ENCODE measurements around the gene CPT1A. TPM values are rescaled to one million over a fixed set of nuclear protein-coding genes. Genes with fewer than 3 reads are reported as not detected.

CPT1A gene
- total RNA-seq, 4 donors from 2014 or later: 80.6 to 372 (median 118) TPM

DNA sequence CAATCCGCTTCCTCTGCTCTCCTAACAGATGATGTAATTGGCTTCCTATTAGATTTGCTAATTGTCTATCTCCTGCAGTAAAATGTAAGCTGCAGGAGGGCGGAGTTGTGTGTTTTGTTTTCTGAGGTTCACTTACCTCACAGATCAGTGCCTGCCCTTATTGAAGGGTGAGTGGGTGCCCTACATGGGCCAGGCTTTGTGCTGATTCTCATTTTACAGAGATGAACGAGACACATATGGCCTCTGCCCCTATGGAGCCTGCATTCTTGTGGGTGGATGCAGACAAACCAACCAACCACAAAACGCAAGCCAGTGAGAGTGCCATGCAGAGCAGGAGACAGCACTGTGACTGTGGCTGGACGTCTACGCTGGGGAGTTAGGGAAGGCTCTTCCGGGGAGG lies 100.3 kb downstream of the CPT1A start:
- Histone ChIP-seq H3K4me1 (no peaks in the 10 kb centered on the region), H3K36me3 (no peaks in the 10 kb centered on the region), H3K27me3 (no peaks in the 10 kb centered on the region), H3K9me3 (no peaks in the 10 kb centered on the region), H3K4me3 (no peak overlapping the region), H3K27ac (no peak overlapping the region)
- DNase-seq: no peak
- TF ChIP-seq POLR2A (IDR thresholded peaks at IDR 0.05): no peak

- Histone ChIP-seq H3K9me3 (no peaks in the 10 kb centered on the region), H3K27ac (no peak overlapping the region), H3K36me3 (no peaks in the 10 kb centered on the region), H3K4me3 (no peak overlapping the region), H3K27me3 (no peaks in the 10 kb centered on the region), H3K4me1 (no peaks in the 10 kb centered on the region)
- no peak for DNase-seq
- no peak for TF ChIP-seq CTCF (IDR thresholded peaks at IDR 0.05)
- TF ChIP-seq POLR2A (IDR thresholded peaks at IDR 0.05): no peak
Observed at GRCh38 chr11:68735646-68736045, 106.1 kb downstream of the CPT1A start.

DNA sequence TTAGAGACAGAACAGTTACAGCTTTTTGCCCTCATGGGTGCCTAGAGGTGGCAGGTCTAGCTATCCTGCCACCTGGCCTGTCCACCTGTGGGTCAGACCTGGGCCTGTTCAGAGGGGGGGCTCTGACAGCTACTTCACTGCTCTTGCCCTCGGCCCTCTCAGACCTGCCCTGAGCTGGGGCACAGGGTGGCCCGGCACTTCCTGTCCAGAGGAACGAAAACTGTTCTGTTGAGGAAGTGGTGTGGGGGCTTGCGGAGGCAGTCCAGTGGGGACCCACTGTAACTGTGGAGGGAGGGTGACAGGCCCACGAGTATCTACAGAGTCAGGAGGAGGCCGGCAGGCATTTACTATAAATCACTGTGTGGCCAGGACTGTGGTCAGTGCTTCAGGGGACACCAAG lies 106.6 kb downstream of the CPT1A start:
- H3K27ac ChIP-seq: no peak overlapping the region
- H3K9me3 ChIP-seq: no peaks in the 10 kb centered on the region
- H3K4me3 ChIP-seq: no peak overlapping the region
- DNase-seq: no peak
- no peaks in the 10 kb centered on the region for H3K36me3 ChIP-seq
- TF ChIP-seq POLR2A (IDR thresholded peaks at IDR 0.05) (no peak), CTCF (IDR thresholded peaks at IDR 0.05) (no peak)
- no peaks in the 10 kb centered on the region for H3K27me3 ChIP-seq
- H3K4me1 ChIP-seq: no peaks in the 10 kb centered on the region

DNA sequence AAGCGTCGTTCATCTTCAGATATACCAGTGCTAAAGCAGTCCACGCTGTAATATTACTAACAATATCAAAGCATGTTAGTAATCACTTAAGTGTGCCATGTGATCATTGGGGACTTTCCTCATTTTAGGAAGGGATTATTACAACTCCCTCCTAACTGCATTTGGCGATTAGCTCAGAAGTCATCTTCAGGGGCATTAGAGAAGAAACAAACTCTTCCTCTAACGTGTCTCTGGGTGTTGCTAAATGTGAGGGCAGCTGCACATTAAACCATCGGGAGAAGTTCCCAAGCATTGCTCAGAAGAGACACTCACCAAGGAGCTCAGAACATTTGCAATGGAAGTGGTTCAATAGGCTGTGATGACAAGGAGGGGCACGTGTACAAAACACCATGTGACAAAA lies 107.6 kb downstream of the CPT1A start:
- no peaks in the 10 kb centered on the region for H3K9me3 ChIP-seq
- H3K27ac ChIP-seq: no peak overlapping the region
- H3K4me3 ChIP-seq: no peak overlapping the region
- DNase-seq: no peak
- no peaks in the 10 kb centered on the region for H3K27me3 ChIP-seq
- H3K4me1 ChIP-seq: no peaks in the 10 kb centered on the region
- TF ChIP-seq CTCF (IDR thresholded peaks at IDR 0.05) (no peak), POLR2A (IDR thresholded peaks at IDR 0.05) (no peak)
- H3K36me3 ChIP-seq: no peaks in the 10 kb centered on the region

DNA sequence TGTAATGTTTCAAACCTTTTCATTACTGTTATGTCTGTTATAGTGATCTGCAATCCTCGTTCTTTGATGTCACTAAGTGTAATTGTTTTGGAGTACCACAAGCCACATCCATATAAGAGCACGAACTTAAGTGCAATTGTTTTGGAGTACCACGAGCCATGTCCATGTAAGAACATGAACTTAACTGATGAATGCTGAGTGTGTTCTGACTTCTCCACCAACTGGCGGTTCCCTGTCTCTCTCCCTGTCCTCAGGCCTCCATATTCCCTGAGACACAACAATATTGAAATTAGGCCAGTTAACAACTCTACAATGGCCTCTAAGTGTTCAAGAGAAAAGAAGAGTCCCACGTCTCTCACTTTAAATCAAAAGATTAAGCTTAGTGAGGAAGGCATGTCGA lies 113.9 kb downstream of the CPT1A start:
- no peak overlapping the region for H3K27ac ChIP-seq

DNA sequence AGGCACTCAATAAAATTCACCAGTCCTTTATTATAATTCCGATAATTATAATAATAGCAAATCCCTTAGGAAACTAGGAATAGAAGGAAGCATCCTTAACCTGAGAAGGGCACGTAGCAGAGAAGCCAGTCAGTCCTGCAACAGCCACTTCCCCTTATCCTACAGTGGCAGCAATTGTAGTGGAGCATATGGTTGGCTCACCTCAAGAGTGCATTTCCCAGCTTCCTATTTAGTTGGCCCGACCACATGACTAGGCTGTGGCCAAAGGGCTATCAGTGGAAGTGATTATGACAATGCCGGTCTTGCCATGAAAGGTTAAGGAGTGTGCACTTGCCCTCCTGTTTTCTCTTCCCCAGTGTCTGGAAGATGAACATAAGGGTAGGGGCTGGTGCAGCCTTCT lies 117.4 kb downstream of the CPT1A start:
- no peak for DNase-seq
- Histone ChIP-seq H3K27ac (no peak overlapping the region), H3K4me1 (no peaks in the 10 kb centered on the region), H3K27me3 (no peaks in the 10 kb centered on the region), H3K9me3 (no peaks in the 10 kb centered on the region), H3K4me3 (no peak overlapping the region), H3K36me3 (no peaks in the 10 kb centered on the region)
- TF ChIP-seq POLR2A (IDR thresholded peaks at IDR 0.05) (no peak), CTCF (IDR thresholded peaks at IDR 0.05) (no peak)

More for the DNA sequence above, 113.9 kb downstream of the CPT1A start:
- Histone ChIP-seq H3K36me3 (no peaks in the 10 kb centered on the region), H3K27me3 (no peaks in the 10 kb centered on the region), H3K9me3 (no peaks in the 10 kb centered on the region), H3K4me3 (no peak overlapping the region), H3K4me1 (no peaks in the 10 kb centered on the region)
- TF ChIP-seq CTCF (IDR thresholded peaks at IDR 0.05) (no peak), POLR2A (IDR thresholded peaks at IDR 0.05) (no peak)
- DNase-seq: no peak

All from Peyer's patch (tissue), 4 donors.